Stimulated activated naive B cell treated with anti-CD40 and anti-IgM and Interleukin-4, amounts not matched to agents 10 μg/mL and 1 μg/mL and 100 μg/mL, for 72 hours (primary cell): ENCODE measurements around the gene PAMR1.
A peak's percentile ranks its signal among the peaks of the same experiment; 100 is the strongest.

Experiments
- ATAC-seq, 2 donors: fragments of 150-1000 bp; cut with Tn5 transposase; replicated peaks; 2 replicates each; pipeline ENCODE4 v1.10.0; 2021; ENCODE audit warnings: moderate library complexity in 1 of 2
- DNase-seq: peaks from one replicate; pipeline ENCODE4 v3.0.0; 2021
- H3K27ac Mint-ChIP-seq: one replicate; pipeline ENCODE4 v1.8.0; 2022; ENCODE audit warnings: mild to moderate bottlenecking, mixed read lengths
- H3K27me3 Mint-ChIP-seq, 2 donors: one replicate each; pipeline ENCODE4 v1.8.0; 2022; ENCODE audit warnings: mixed read lengths in 2 of 2
- H3K36me3 Mint-ChIP-seq, 2 donors: one replicate each; pipeline ENCODE4 v1.8.0; 2022; ENCODE audit warnings: mixed read lengths in 2 of 2, mild to moderate bottlenecking in 1 of 2
- H3K4me1 Mint-ChIP-seq, 2 donors: one replicate each; pipeline ENCODE4 v1.8.0; 2022; ENCODE audit warnings: mixed read lengths in 2 of 2, mild to moderate bottlenecking in 1 of 2
- H3K4me3 Mint-ChIP-seq, 2 donors: one replicate each; pipeline ENCODE4 v1.8.0; 2022; ENCODE audit warnings: mild to moderate bottlenecking in 2 of 2, mixed read lengths in 2 of 2, moderate library complexity in 1 of 2
- H3K9me3 Mint-ChIP-seq, 2 donors: one replicate each; pipeline ENCODE4 v1.8.0; 2022; ENCODE audit warnings: mixed read lengths in 2 of 2, mild to moderate bottlenecking in 1 of 2

The PAMR1 gene

DNA sequence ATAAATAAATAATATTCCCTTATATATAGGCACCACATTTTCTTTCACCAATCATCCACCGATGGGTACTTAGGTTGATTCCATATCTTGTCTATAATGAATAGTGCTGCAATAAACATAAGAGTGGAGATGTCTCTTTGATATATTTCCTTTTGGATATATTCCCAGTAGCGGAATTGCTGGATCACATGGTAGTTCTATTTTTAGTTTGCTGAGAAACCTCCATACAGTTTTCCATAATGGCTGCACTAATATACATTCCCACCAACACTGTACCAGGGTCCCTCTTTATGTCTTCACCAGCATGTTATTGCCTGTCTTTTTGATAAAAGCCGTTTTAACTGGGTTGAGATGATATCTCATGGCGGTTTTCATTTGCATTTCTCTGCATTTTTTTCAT, 23.6 kb downstream of the PAMR1 start:
- H3K27me3 Mint-ChIP-seq: peaks cover 9 to 18% of the 10 kb centered on the region in 2 donors
- H3K9me3 Mint-ChIP-seq: peaks cover 14 to 19% of the 10 kb centered on the region in 2 donors
- H3K4me3 Mint-ChIP-seq: no peak overlapping the region
- no peaks in the 10 kb centered on the region for H3K4me1 Mint-ChIP-seq
- H3K27ac Mint-ChIP-seq: no peak overlapping the region
- DNase-seq: no peak
- H3K36me3 Mint-ChIP-seq: peaks cover 0 to 4% of the 10 kb centered on the region in 2 donors
- ATAC-seq: no peak

DNA sequence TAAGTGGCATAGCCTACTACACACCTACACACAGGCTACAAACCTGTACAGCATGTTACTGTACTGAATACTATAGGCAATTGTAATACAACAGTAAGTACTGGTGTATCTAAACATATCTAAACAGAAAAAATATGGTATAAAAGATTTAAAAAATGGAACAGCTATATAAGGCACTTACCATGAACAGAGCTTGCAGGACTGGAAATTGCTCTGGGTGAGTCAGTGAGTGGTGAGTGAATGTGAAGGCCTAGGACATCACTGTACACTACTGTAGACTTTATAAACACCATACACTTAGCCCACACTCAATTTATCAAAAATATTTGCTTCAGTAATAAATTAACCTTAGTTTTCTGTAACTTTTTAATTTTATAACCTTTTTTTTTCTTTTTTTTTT, 24.7 kb downstream of the PAMR1 start:
- Mint-ChIP-seq H3K27ac (no peak overlapping the region), H3K4me1 (no peaks in the 10 kb centered on the region), H3K36me3 (peaks cover 0 to 3% of the 10 kb centered on the region in 2 donors), H3K9me3 (peaks cover 10 to 14% of the 10 kb centered on the region in 2 donors), H3K27me3 (peaks cover 4 to 12% of the 10 kb centered on the region in 2 donors), H3K4me3 (no peak overlapping the region)
- ATAC-seq: no peak
- no peak for DNase-seq

DNA sequence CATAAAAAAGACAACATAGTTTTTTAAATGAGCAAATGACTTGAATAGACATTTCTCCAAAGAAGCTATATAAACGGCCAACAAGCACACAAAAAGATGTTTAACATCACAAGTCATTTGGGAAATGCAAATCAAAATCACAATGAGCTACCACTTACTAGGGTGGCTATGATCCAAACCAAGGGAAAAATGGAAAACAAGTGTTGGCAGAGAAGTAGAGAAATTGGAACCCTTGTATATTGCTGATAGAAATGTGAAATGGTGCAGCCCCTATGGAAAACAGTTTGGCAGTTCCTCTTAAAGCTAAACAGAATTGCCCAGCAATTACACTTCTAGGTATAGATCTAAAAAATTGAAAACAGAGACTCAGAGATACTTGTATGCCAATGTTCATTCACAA, 29.0 kb downstream of the PAMR1 start:
- no peak for ATAC-seq
- Mint-ChIP-seq H3K9me3 (no peaks in the 10 kb centered on the region), H3K27ac (no peak overlapping the region), H3K4me1 (no peaks in the 10 kb centered on the region), H3K36me3 (no peaks in the 10 kb centered on the region), H3K4me3 (no peak overlapping the region), H3K27me3 (peaks cover 11 to 19% of the 10 kb centered on the region in 2 donors)
- DNase-seq: no peak

DNA sequence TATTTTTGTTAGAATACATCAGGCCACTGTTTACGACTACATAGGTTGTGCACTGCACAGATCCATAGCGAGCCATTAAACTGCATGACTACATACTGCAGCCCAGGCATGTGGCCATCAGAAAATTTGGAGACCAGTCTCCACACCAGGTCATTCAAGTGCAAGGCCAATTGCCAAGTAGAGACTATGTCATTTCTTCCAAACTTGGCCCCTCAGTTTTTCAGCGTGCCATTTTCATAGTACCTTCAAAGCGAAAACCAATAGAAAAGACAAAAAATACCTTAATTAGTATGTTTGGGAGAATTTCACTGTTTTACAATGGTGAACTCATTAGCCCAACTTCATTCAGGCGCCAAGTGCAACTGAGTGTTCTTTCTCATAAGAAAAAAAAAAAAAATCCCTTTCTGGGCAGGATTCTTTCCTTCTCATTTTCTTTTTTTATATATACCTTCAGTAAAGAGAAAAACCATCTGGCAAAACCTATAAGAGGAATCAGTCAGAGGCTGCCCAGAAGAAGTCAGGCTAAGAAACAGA, 30.4 kb downstream of the PAMR1 start:
- H3K4me1 Mint-ChIP-seq: no peaks in the 10 kb centered on the region
- no peaks in the 10 kb centered on the region for H3K36me3 Mint-ChIP-seq
- no peak overlapping the region for H3K27ac Mint-ChIP-seq
- DNase-seq (no peak), ATAC-seq (no peak)
- peaks cover 11 to 19% of the 10 kb centered on the region in 2 donors for H3K27me3 Mint-ChIP-seq
- no peak overlapping the region for H3K4me3 Mint-ChIP-seq
- H3K9me3 Mint-ChIP-seq: no peaks in the 10 kb centered on the region

DNA sequence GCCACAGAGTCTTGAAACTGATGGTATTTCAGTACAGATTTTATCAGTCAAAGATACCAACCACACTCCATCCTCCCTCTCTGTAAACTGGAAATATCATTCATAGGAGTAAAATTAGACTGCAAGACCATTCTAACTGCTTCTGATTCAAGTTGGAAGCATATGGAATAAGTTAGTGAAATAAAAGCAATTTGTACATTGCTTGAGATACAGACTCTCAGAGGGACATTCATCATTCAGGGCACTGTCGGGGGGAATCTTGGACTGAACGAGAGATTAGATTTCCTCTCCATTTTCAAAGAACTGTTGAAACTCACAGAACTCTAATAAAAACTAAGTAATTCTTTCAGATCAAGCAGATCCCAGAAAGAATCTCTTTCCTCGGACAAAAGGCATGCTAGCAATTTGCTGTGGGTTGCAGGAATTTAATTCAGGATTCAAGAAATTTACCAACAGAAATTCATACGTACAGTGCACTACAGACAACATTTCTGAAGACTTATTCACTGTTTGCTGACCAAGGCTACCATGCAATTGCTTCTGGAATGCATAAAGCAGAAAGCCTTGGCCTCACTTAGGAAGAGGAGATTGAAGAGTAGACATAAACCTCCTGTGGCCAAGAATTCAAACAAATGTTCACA, 34.1 kb downstream of the PAMR1 start:
- H3K36me3 Mint-ChIP-seq: no peaks in the 10 kb centered on the region
- H3K9me3 Mint-ChIP-seq: no peaks in the 10 kb centered on the region
- no peak overlapping the region for H3K4me3 Mint-ChIP-seq
- DNase-seq (no peak), ATAC-seq (no peak)
- H3K4me1 Mint-ChIP-seq: no peaks in the 10 kb centered on the region
- no peak overlapping the region for H3K27ac Mint-ChIP-seq
- H3K27me3 Mint-ChIP-seq: peaks cover 23 to 28% of the 10 kb centered on the region in 2 donors

DNA sequence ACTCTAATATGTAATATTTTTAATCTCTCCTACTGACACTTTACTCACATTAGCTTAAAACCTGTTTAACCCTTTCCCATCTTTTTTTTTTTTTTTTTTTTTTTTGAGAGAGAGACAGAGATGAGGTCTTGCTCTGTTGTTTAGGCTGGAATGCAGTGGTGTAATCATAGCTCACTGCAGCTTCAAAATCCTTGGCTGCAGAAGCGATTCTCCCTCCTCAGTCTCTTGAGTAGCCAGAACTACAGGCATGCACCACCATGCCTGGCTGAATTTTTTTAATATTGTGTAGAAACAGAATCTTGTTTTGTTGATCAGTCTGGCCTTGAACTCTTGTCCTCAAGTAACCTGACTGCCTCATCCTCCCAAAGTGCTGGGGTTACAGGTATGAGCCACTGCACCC, 37.3 kb downstream of the PAMR1 start:
- peaks cover 31 to 36% of the 10 kb centered on the region in 2 donors for H3K27me3 Mint-ChIP-seq
- ATAC-seq: no peak
- no peak overlapping the region for H3K27ac Mint-ChIP-seq
- no peak overlapping the region for H3K4me3 Mint-ChIP-seq
- DNase-seq: no peak
- H3K9me3 Mint-ChIP-seq: peaks cover under 1 to 5% of the 10 kb centered on the region in 2 donors
- no peaks in the 10 kb centered on the region for H3K4me1 Mint-ChIP-seq
- no peaks in the 10 kb centered on the region for H3K36me3 Mint-ChIP-seq

DNA sequence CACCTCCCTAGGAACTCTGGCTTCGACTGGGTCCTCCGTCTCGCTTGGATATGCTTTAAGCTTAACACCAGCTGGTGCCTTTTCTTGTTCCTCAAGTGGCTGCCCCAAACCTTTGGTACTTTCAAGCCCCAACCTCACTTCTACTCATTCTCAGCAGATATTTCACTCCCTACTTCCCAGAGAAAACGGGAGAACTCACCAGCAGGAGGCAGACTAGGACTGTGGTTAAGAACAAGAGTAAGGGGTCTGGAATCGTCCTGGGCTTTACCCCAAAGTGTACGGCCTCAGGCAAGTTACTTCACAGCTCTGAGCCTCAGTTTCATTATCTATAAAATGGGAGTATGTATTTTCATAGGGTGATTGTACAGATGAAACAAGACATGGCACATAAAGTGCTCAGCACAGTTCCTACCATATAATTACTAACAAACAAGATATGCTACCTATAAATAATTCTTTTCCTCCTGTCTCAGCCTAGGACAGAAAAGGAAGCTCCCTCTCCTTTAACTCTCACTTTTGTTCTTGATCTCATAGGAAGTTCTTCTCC, 37.8 kb downstream of the PAMR1 start:
- no peak for DNase-seq
- H3K27ac Mint-ChIP-seq: no peak overlapping the region
- no peak overlapping the region for H3K4me3 Mint-ChIP-seq

DNA sequence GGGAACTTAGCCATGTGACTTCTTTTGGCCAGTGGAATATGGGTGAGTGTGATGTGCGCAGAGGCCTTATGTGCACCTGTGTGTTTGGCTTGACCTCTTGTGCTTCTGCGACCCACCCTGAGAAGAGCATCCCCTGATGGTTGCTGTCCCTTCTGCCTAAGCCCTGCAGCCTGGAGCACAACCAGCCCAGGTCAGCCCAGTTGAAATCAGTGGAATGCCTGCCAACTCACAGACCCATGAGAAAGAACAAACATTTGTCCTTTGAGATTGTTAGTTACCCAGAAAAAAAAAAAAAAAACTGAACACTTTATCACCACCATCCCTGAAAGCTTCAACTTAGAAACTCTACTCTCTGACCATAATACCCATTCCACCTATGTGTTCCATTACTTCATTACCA, 38.5 kb downstream of the PAMR1 start:
- no peak overlapping the region for H3K4me3 Mint-ChIP-seq
- DNase-seq: no peak
- no peak for ATAC-seq
- H3K9me3 Mint-ChIP-seq: peaks cover 12 to 17% of the 10 kb centered on the region in 2 donors
- H3K36me3 Mint-ChIP-seq: no peaks in the 10 kb centered on the region
- H3K27me3 Mint-ChIP-seq: peaks cover 38 to 42% of the 10 kb centered on the region in 2 donors
- H3K4me1 Mint-ChIP-seq: no peaks in the 10 kb centered on the region
- H3K27ac Mint-ChIP-seq: no peak overlapping the region

More for the DNA sequence above, 37.8 kb downstream of the PAMR1 start:
- Mint-ChIP-seq H3K9me3 (peaks cover 5 to 10% of the 10 kb centered on the region in 2 donors), H3K36me3 (no peaks in the 10 kb centered on the region), H3K4me1 (no peaks in the 10 kb centered on the region), H3K27me3 (peaks cover 34 to 38% of the 10 kb centered on the region in 2 donors)
- ATAC-seq: no peak

DNA sequence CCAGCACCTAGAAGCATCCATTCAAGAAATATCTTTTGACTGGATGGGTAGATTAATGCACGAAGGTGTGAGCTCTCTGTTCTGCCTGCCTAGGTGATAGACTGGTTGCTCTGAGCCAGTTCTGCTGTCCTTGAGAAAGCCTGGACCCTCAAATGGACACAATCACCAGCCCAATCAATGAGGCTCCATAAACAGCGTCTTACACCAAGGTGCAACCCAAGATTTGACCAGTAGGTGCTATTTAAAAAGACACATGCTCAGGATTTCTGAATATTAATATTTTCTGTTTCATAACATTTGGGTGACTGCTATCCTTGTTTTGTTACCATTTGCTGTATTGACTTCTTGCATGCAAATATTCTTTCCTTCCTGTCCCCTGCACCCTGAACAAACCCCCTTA, 39.0 kb downstream of the PAMR1 start:
- Mint-ChIP-seq H3K36me3 (no peaks in the 10 kb centered on the region), H3K9me3 (peaks cover 12 to 19% of the 10 kb centered on the region in 2 donors), H3K4me3 (no peak overlapping the region), H3K4me1 (no peaks in the 10 kb centered on the region), H3K27me3 (peaks cover 40 to 44% of the 10 kb centered on the region in 2 donors), H3K27ac (no peak overlapping the region)
- ATAC-seq (no peak), DNase-seq (no peak)

DNA sequence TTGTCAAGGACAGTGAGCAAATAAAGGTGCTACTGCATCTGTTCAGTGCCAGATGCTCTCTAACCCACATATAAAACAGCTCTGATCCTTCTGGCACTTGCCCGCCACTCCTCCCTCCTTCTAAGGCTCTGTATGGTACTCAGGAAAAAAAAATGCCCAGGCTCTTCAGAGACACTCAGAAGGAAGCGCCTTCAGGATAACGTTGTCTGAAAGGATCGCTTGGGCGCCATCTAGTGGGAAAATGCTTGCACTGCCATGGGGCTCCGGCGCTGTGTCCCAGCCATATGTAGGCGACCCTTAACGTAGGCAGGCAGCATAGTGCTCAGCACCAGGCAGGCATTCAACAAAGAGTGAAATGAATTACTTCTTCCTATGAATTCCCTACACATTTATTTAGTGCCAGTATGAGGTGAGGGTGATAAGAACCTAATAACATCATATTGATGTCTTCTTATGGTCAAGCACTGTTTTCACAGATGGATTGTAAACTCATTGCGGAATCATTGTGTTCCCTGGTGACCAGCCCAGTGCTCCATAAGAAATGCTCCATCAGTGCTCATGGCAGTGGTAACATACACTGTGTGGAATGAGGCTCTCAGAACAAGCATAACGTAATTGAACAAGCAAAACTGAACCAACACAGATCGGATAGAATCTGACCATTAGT, 39.6 kb downstream of the PAMR1 start:
- H3K9me3 Mint-ChIP-seq: peaks cover 14 to 19% of the 10 kb centered on the region in 2 donors
- H3K4me3 Mint-ChIP-seq: no peak overlapping the region
- no peak overlapping the region for H3K27ac Mint-ChIP-seq
- DNase-seq (peak; percentile 55), ATAC-seq (peak; percentile 95 to 98)
- no peaks in the 10 kb centered on the region for H3K36me3 Mint-ChIP-seq
- no peaks in the 10 kb centered on the region for H3K4me1 Mint-ChIP-seq
- peaks cover 43 to 47% of the 10 kb centered on the region in 2 donors for H3K27me3 Mint-ChIP-seq

DNA sequence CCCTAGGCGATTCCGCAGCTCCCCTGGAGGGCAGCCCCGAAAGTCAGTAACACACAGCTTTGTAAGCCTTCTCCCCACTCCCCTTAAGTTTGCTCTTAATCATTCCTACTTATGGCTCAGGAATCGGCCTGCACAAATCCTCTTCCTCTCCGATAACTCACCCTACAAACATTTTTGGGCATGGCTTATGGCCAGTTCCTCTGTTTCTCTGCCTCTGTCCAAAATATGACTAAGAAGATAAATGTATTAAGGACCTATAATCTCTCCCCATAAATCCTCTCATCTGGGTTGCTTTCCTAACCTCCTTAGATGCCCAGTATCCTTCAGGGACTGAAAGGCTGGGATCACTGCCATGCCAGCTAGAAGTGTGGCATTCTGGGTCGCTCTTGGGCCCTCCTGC, 41.0 kb downstream of the PAMR1 start:
- H3K36me3 Mint-ChIP-seq: no peaks in the 10 kb centered on the region
- no peak for ATAC-seq
- no peak for DNase-seq
- H3K4me1 Mint-ChIP-seq: no peaks in the 10 kb centered on the region
- H3K4me3 Mint-ChIP-seq: no peak overlapping the region
- H3K27ac Mint-ChIP-seq: no peak overlapping the region
- H3K27me3 Mint-ChIP-seq: peaks cover 43 to 53% of the 10 kb centered on the region in 2 donors
- peaks cover 14 to 19% of the 10 kb centered on the region in 2 donors for H3K9me3 Mint-ChIP-seq

DNA sequence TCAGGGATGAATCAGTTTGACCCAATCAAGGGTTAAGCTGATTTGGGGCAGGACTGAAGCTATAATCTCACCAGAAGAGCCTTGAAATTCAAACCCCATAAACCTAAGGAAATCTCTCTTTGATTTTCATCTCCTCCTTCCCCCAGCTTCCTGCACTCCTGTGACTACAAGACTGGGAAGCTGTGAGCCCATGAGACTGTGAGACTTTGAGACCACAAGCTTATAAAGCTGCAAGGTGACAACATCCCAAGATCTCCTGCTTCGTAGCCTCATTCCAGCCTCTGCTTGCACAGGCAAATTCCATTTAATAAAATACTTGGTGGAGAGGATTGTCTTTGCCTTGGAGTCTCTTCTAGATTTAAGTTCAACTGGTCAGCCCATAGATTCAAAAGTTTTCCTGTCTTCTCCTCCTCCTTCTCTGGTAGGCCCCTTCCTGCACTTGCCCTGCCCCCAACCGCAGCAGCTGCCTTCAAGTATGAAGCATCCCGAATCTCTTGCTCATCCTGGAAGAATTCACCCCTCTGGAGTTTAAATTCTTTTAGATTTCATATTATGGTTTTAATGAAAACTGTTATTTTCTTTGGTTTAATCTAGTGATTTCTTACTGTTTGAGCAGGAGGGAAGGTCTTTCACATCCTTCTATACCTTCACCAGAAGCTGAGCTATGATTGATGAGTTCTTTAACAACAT, 42.1 kb downstream of the PAMR1 start:
- no peak for DNase-seq
- H3K4me1 Mint-ChIP-seq: no peaks in the 10 kb centered on the region
- peaks cover 14 to 19% of the 10 kb centered on the region in 2 donors for H3K9me3 Mint-ChIP-seq
- peaks cover 45 to 61% of the 10 kb centered on the region in 2 donors for H3K27me3 Mint-ChIP-seq
- H3K36me3 Mint-ChIP-seq: no peaks in the 10 kb centered on the region
- ATAC-seq: no peak
- H3K27ac Mint-ChIP-seq: no peak overlapping the region
- no peak overlapping the region for H3K4me3 Mint-ChIP-seq

DNA sequence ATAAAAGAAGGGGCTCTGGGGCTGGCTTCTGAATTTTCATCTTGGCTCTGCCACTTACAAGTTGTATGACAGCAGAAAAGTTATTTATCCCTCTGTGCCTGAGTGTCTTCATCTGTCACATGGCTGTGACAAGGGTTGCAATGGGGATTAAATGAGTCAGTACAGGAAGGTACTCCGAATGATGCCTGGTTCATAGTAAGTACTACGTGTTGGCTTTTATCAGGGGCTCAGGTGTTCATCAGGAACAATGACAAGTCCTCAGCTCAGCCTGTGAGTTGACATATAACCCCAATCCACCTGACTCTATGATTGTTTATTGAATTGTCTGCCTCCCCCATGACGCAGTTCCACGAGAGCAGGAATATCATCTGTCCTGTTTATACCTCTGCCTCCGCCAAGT, 45.7 kb downstream of the PAMR1 start:
- Mint-ChIP-seq H3K4me1 (no peaks in the 10 kb centered on the region), H3K27ac (no peak overlapping the region), H3K4me3 (no peak overlapping the region), H3K9me3 (peaks cover 24 to 32% of the 10 kb centered on the region in 2 donors), H3K36me3 (peaks cover 3 to 4% of the 10 kb centered on the region in 2 donors), H3K27me3 (peaks cover 50 to 59% of the 10 kb centered on the region in 2 donors)
- ATAC-seq (no peak), DNase-seq (no peak)

DNA sequence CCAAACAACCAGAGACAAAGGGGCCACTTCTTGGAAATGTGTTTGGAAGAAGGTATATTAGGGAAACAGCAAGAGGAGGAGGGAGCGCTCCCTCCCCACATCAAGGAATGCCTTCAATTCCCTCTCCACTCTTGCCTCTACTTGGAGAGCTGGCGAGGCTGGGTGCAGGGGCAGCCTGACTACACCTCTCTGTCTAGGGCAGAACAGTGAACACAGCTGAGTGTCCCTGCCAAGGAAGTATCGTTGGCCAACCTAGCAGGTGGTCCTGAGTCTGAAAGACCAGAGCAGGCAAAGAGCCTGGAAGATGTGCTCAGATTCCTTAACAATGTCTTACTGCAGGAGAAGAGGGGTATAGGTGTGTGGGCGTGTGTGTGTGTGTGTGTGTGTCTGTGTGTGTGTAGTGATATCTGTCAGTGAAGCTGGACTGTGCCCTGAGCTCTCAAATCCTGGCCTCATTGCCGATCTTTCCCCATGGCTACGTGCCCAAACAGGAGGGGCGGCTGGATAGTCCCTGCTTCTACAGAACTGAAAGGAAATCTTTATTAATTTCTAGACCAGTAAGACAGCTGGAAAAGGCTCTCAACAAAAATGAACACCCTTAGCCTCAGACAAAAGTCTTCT, 46.8 kb downstream of the PAMR1 start:
- peaks cover 3 to 4% of the 10 kb centered on the region in 2 donors for H3K36me3 Mint-ChIP-seq
- H3K4me1 Mint-ChIP-seq: no peaks in the 10 kb centered on the region
- DNase-seq: no peak
- no peak overlapping the region for H3K4me3 Mint-ChIP-seq
- H3K27me3 Mint-ChIP-seq: peaks cover 39 to 49% of the 10 kb centered on the region in 2 donors
- peaks cover 24 to 32% of the 10 kb centered on the region in 2 donors for H3K9me3 Mint-ChIP-seq
- no peak overlapping the region for H3K27ac Mint-ChIP-seq
- no peak for ATAC-seq
